ENCODE measurements around the gene KRTAP13-3. TPM values are rescaled to one million over a fixed set of nuclear protein-coding genes. Genes with fewer than 3 reads are reported as not detected.

The KRTAP13-3 gene
- total RNA-seq, 1 experiment from 2014 or later: not detected

Other genes starting within 250 kb of the KRTAP13-3 start
- not detected in 2 replicates for gene CLDN8, start 209.8 kb downstream of the KRTAP13-3 start, total RNA-seq (2014; rRNA removed; shearing (Covaris generic))
- not detected in 2 replicates for gene KRTAP24-1, start 143.0 kb downstream of the KRTAP13-3 start, total RNA-seq (2014; rRNA removed; shearing (Covaris generic))
- not detected in 2 replicates for gene KRTAP25-1, start 136.4 kb downstream of the KRTAP13-3 start, total RNA-seq (2014; rRNA removed; shearing (Covaris generic))
- not detected in 2 replicates for gene KRTAP26-1, start 105.6 kb downstream of the KRTAP13-3 start, total RNA-seq (2014; rRNA removed; shearing (Covaris generic))
- gene KRTAP27-1, start 88.2 kb downstream of the KRTAP13-3 start, total RNA-seq (2014; rRNA removed; shearing (Covaris generic)): not detected in 2 replicates
- gene KRTAP23-1, start 77.3 kb downstream of the KRTAP13-3 start, total RNA-seq (2014; rRNA removed; shearing (Covaris generic)): not detected in 2 replicates
- gene KRTAP13-2, start 53.7 kb downstream of the KRTAP13-3 start, total RNA-seq (2014; rRNA removed; shearing (Covaris generic)): not detected in 2 replicates
- gene KRTAP13-1, start 29.9 kb downstream of the KRTAP13-3 start, total RNA-seq (2014; rRNA removed; shearing (Covaris generic)): not detected in 2 replicates
- gene KRTAP13-4, start 4.3 kb upstream of the KRTAP13-3 start, total RNA-seq (2014; rRNA removed; shearing (Covaris generic)): not detected in 2 replicates
- gene KRTAP15-1, start 14.3 kb upstream of the KRTAP13-3 start, total RNA-seq (2014; rRNA removed; shearing (Covaris generic)): not detected in 2 replicates
- not detected in 2 replicates for gene KRTAP19-1, start 54.4 kb upstream of the KRTAP13-3 start, total RNA-seq (2014; rRNA removed; shearing (Covaris generic))
- not detected in 2 replicates for gene KRTAP19-2, start 61.5 kb upstream of the KRTAP13-3 start, total RNA-seq (2014; rRNA removed; shearing (Covaris generic))
- gene KRTAP19-3, start 66.1 kb upstream of the KRTAP13-3 start, total RNA-seq (2014; rRNA removed; shearing (Covaris generic)): not detected in 2 replicates
- not detected in 2 replicates for gene KRTAP19-4, start 71.2 kb upstream of the KRTAP13-3 start, total RNA-seq (2014; rRNA removed; shearing (Covaris generic))
- gene KRTAP19-5, start 76.2 kb upstream of the KRTAP13-3 start, total RNA-seq (2014; rRNA removed; shearing (Covaris generic)): not detected in 2 replicates
- gene KRTAP19-6, start 115.9 kb upstream of the KRTAP13-3 start, total RNA-seq (2014; rRNA removed; shearing (Covaris generic)): not detected in 2 replicates
- not detected in 2 replicates for gene KRTAP19-7, start 135.4 kb upstream of the KRTAP13-3 start, total RNA-seq (2014; rRNA removed; shearing (Covaris generic))
- not detected in 2 replicates for gene KRTAP22-2, start 164.5 kb upstream of the KRTAP13-3 start, total RNA-seq (2014; rRNA removed; shearing (Covaris generic))
- not detected in 2 replicates for gene KRTAP6-3, start 166.5 kb upstream of the KRTAP13-3 start, total RNA-seq (2014; rRNA removed; shearing (Covaris generic))
- gene KRTAP6-2, start 173.0 kb upstream of the KRTAP13-3 start, total RNA-seq (2014; rRNA removed; shearing (Covaris generic)): not detected in 2 replicates
- not detected in 2 replicates for gene KRTAP22-1, start 175.2 kb upstream of the KRTAP13-3 start, total RNA-seq (2014; rRNA removed; shearing (Covaris generic))
- gene KRTAP6-1, start 188.0 kb upstream of the KRTAP13-3 start, total RNA-seq (2014; rRNA removed; shearing (Covaris generic)): not detected in 2 replicates
- gene KRTAP20-1, start 190.5 kb upstream of the KRTAP13-3 start, total RNA-seq (2014; rRNA removed; shearing (Covaris generic)): not detected in 2 replicates
- gene KRTAP20-4, start 194.7 kb upstream of the KRTAP13-3 start, total RNA-seq (2014; rRNA removed; shearing (Covaris generic)): not detected in 2 replicates
- gene KRTAP20-2, start 209.3 kb upstream of the KRTAP13-3 start, total RNA-seq (2014; rRNA removed; shearing (Covaris generic)): not detected in 2 replicates
- not detected in 2 replicates for gene KRTAP20-3, start 216.9 kb upstream of the KRTAP13-3 start, total RNA-seq (2014; rRNA removed; shearing (Covaris generic))

All from H4 (cell line).